ENCODE results near the gene ZNF428.

ZNF428 gene

DNA sequence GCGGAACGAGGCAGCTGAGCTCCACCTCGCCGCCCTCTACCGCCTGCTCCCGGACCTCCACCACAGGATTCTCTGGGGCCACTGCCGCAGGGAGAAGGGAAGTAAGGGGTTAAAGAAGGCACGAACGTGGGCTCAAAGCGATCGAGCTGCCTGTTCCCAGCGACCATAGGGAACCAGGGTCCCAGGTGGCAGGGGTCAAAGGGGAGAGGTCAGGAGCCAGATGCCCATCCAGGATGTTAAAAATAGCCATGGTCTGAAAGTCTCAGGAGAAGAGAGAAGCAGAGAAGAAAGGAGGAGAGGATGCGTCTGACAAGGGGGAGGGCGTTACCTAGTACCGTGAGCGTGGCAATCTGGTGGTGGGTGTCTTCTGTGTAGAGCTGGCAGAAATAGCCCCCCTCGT, 7.4 kb upstream of the ZNF428 start:
- Histone ChIP-seq H3K9ac (ENCODE audit: low read length) (no peak overlapping the region), H3K27ac (ENCODE audit: low read depth, low read length, poor library complexity, severe bottlenecking) (no peak overlapping the region), H3K36me3 (ENCODE audit: insufficient read depth, low read length) (no peaks in the 10 kb centered on the region), H3K4me3 (ENCODE audit: low read depth, low read length, poor library complexity, severe bottlenecking) (no peak overlapping the region), H3K9me2 (ENCODE audit: low read depth, low read length) (no peaks in the 10 kb centered on the region), H2AFZ (ENCODE audit: low read length) (no peak overlapping the region), H3K79me2 (ENCODE audit: insufficient read depth, low read length) (no peaks in the 10 kb centered on the region), H3K27me3 (ENCODE audit: insufficient read depth, low read length) (0 out of 2 replicates have a peak, but pooled peaks cover 5% of the 10 kb centered on the region), H3K4me1 (ENCODE audit: insufficient read depth, low read length, severe bottlenecking) (no peaks in the 10 kb centered on the region), H4K20me1 (ENCODE audit: insufficient read depth, low read length) (no peaks in the 10 kb centered on the region), H3F3A (ENCODE audit: insufficient read depth, low read length) (peaks cover 1% of the 10 kb centered on the region; the same call in 1 of the 2 replicates), H3K4me2 (ENCODE audit: low read length) (no peak overlapping the region), H3K9me3 (ENCODE audit: low read length) (no peaks in the 10 kb centered on the region)
- TF ChIP-seq, protein P1, sequence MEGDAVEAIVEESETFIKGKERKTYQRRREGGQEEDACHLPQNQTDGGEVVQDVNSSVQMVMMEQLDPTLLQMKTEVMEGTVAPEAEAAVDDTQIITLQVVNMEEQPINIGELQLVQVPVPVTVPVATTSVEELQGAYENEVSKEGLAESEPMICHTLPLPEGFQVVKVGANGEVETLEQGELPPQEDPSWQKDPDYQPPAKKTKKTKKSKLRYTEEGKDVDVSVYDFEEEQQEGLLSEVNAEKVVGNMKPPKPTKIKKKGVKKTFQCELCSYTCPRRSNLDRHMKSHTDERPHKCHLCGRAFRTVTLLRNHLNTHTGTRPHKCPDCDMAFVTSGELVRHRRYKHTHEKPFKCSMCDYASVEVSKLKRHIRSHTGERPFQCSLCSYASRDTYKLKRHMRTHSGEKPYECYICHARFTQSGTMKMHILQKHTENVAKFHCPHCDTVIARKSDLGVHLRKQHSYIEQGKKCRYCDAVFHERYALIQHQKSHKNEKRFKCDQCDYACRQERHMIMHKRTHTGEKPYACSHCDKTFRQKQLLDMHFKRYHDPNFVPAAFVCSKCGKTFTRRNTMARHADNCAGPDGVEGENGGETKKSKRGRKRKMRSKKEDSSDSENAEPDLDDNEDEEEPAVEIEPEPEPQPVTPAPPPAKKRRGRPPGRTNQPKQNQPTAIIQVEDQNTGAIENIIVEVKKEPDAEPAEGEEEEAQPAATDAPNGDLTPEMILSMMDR (IDR thresholded peaks at IDR 0.05; ENCODE audit: low read length), result no peak
- TF ChIP-seq EZH2 (IDR thresholded peaks at IDR 0.05; ENCODE audit: borderline replicate concordance, low read length), result no peak

DNA sequence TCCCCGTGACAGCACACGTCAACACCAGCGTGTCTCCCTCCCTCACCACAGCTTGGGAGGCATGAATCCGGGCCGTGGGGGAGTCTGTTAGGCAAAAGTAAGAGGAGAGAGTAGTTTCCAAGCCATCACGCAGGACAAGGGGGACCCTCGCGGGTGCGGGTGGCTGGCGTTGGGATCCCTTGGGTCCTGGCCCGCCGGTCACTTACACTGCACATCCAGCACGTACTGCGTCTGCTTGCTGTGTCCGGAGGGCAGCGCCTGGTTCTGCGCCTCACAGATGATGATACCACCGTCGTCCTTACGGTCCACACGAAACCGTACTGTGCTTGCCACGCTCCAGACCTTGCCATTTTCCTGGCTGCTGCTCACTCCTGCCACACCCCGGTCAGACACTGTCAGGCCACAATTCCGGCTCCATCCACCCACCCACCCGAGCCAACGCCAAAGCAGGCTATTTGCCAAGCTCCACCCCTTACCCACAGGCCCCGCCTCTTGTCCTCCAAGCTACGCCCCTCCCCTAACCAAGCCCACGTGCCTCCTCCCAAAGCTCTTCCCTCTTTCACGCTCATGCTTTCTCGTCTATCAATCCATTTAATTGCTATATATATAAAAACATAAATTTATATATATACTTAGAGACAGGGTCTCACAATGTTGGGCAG, 6.6 kb upstream of the ZNF428 start:
- H3K4me2 ChIP-seq (ENCODE audit: low read length), result no peak overlapping the region
- no peak overlapping the region for H3K4me3 ChIP-seq (ENCODE audit: low read depth, low read length, poor library complexity, severe bottlenecking)
- no peaks in the 10 kb centered on the region for H3K36me3 ChIP-seq (ENCODE audit: insufficient read depth, low read length)
- TF ChIP-seq, protein P1 (IDR thresholded peaks at IDR 0.05; ENCODE audit: low read length), result no peak
- TF ChIP-seq EZH2 (IDR thresholded peaks at IDR 0.05; ENCODE audit: borderline replicate concordance, low read length), result no peak
- H3K27ac ChIP-seq (ENCODE audit: low read depth, low read length, poor library complexity, severe bottlenecking), result no peak overlapping the region
- H3K9ac ChIP-seq (ENCODE audit: low read length), result no peak overlapping the region
- H2AFZ ChIP-seq (ENCODE audit: low read length), result no peak overlapping the region
- no peaks in the 10 kb centered on the region for H4K20me1 ChIP-seq (ENCODE audit: insufficient read depth, low read length)
- no peaks in the 10 kb centered on the region for H3K79me2 ChIP-seq (ENCODE audit: insufficient read depth, low read length)
- no peaks in the 10 kb centered on the region for H3K9me2 ChIP-seq (ENCODE audit: low read depth, low read length)
- no peaks in the 10 kb centered on the region for H3K27me3 ChIP-seq (ENCODE audit: insufficient read depth, low read length)
- peaks cover 4% of the 10 kb centered on the region; the same call in 1 of the 2 replicates for H3F3A ChIP-seq (ENCODE audit: insufficient read depth, low read length)
- no peaks in the 10 kb centered on the region for H3K9me3 ChIP-seq (ENCODE audit: low read length)
- no peaks in the 10 kb centered on the region for H3K4me1 ChIP-seq (ENCODE audit: insufficient read depth, low read length, severe bottlenecking)

DNA sequence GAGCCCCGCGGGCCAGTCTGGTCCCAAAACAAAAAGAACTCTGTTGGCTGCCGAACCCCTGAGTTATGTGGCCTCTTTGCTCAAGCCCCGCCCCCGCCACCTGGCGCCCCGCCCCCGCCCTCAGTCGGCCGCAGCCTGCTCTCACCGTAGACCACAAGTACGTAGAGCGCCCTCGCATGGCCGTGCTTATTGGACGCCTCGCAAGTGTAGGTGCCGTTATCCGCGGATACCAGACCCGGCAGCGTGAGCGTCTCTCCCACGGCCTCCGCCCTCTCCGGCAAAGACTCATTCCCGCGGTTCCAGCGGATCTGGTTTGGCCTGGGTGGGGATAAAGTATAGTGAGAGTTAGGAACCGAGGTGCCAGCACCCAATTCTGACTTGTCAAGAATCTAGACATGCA, 5.5 kb upstream of the ZNF428 start:
- Histone ChIP-seq H3K27ac (ENCODE audit: low read depth, low read length, poor library complexity, severe bottlenecking) (no peak overlapping the region), H3K9me3 (ENCODE audit: low read length) (no peaks in the 10 kb centered on the region), H3K4me1 (ENCODE audit: insufficient read depth, low read length, severe bottlenecking) (peaks cover 9% of the 10 kb centered on the region), H3K27me3 (ENCODE audit: insufficient read depth, low read length) (no peaks in the 10 kb centered on the region), H3K4me2 (ENCODE audit: low read length) (no peak overlapping the region), H3K9ac (ENCODE audit: low read length) (no peak overlapping the region), H2AFZ (ENCODE audit: low read length) (no peak overlapping the region), H3K9me2 (ENCODE audit: low read depth, low read length) (no peaks in the 10 kb centered on the region), H4K20me1 (ENCODE audit: insufficient read depth, low read length) (no peaks in the 10 kb centered on the region), H3K4me3 (ENCODE audit: low read depth, low read length, poor library complexity, severe bottlenecking) (no peak overlapping the region), H3K36me3 (ENCODE audit: insufficient read depth, low read length) (no peaks in the 10 kb centered on the region), H3F3A (ENCODE audit: insufficient read depth, low read length) (peaks cover 4% of the 10 kb centered on the region; the same call in 1 of the 2 replicates), H3K79me2 (ENCODE audit: insufficient read depth, low read length) (no peaks in the 10 kb centered on the region)
- TF ChIP-seq EZH2 (IDR thresholded peaks at IDR 0.05; ENCODE audit: borderline replicate concordance, low read length), result no peak
- TF ChIP-seq, protein P1 (IDR thresholded peaks at IDR 0.05; ENCODE audit: low read length), result peak; percentile 51

Data from OCI-LY1 (cell line).